WTC11 (cell line): ENCODE data around the gene LRRC74B.

ENCODE experiments used
- CBFB ChIP-seq: sonication (generic); formaldehyde crosslinking; IDR thresholded peaks from 2 replicates; pipeline ENCODE4 v1.8.1; 2022; ENCODE audit warnings: mild to moderate bottlenecking, low read depth, missing genetic modification reagents
- FOXP1 ChIP-seq: sonication (generic); formaldehyde crosslinking; IDR thresholded peaks from 2 replicates; pipeline ENCODE4 v1.8.0; 2022; ENCODE audit warnings: missing genetic modification reagents, mild to moderate bottlenecking, moderate library complexity, borderline replicate concordance
- TEAD4 ChIP-seq: sonication (generic); formaldehyde crosslinking; IDR thresholded peaks from 2 replicates; pipeline ENCODE4 v1.8.0; 2022; ENCODE audit warnings: mild to moderate bottlenecking, missing genetic modification reagents
- ZNF671 ChIP-seq: fragments of 250-450 bp; sonication (Bioruptor Pico); IDR thresholded peaks from 2 replicates; pipeline ENCODE4 v1.8.0; 2021; ENCODE audit warnings: mild to moderate bottlenecking
- TF ChIP-seq, protein P1 (sequence below): sonication (generic); formaldehyde crosslinking; IDR thresholded peaks from 2 replicates; pipeline ENCODE4 v1.8.1; 2023; ENCODE audit warnings: mild to moderate bottlenecking, missing genetic modification reagents, moderate library complexity

DNA sequence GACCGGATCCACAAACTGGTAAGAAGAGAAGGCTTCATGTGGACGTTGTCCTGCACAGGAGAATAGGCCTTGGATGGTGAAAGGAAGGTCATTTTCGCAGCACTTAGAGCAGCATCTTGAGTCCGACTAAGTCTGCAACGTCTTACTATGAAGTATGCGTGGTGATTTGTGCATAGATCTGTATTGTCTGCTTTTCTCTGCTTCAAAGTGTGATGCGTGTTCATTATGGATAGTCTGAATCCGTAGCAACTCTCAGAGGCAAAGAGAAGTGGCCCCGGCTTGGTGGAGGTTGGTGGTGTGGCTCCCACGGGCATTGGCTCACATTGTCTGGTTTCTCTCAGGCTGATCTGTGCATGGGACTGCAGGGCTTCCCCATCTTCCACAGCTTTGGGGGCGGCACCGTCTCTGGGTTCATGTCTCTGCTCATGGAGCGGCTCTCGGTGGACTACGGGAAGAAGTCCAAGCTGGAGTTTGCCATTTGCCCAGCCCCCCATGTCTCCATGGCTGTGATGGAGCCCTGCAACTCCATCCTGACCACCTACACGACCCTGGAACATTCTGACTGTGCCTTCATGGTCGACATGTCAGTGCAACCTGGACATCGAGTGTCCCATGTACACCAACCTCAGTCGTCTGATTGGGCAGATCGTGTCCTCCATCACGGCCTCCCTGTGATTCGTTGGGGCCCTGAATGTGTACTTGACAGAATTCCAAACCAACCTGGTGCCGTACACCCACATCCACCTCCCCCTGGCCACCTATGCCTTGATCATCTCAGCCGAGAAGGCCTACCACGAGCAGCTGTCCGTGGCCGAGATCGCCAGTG is 21.5 kb downstream of the LRRC74B start:
- no peak for TF ChIP-seq ZNF671 (CRISPR knock-in tag)
- TF ChIP-seq CBFB (CRISPR knock-in tag): no peak
- TF ChIP-seq, protein P1, sequence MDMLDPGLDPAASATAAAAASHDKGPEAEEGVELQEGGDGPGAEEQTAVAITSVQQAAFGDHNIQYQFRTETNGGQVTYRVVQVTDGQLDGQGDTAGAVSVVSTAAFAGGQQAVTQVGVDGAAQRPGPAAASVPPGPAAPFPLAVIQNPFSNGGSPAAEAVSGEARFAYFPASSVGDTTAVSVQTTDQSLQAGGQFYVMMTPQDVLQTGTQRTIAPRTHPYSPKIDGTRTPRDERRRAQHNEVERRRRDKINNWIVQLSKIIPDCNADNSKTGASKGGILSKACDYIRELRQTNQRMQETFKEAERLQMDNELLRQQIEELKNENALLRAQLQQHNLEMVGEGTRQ (CRISPR knock-in tag): no peak
- TF ChIP-seq FOXP1 (CRISPR knock-in tag): no peak
- no peak for TF ChIP-seq TEAD4
